Adipose tissue (tissue), 3 donors: ENCODE results near the gene NDUFS4. TPM values are rescaled to one million over a fixed set of nuclear protein-coding genes. Genes with fewer than 3 reads are reported as not detected.
A peak's percentile ranks its signal among the peaks of the same experiment; 100 is the strongest.
"Not testable (repeated sequence)": the region's sequence is repeated elsewhere in the genome, so short reads cannot be mapped to it uniquely, and the experiment has no call there.

Experiments
- H3K27ac ChIP-seq: one replicate; pipeline ENCODE4 v1.5.1; 2013; ENCODE audit warnings: low read depth, low read length
- WGBS, 3 donors: extraction: QIAGEN DNeasy Blood & Tissue Kit; methylation state at CpG; one replicate each; pipeline ENCODE4 v1.1.7; 2013; 5-methylcytosine and 5-hydroxymethylcytosine counted together
- polyA plus RNA-seq, 3 donors: library from polyadenylated mRNA; stranded (reverse); fragments of 200-250 nt; gene quantifications; one replicate each; pipeline ENCODE4 v1.2.3, GENCODE V29; 2013
- donor health status: healthy with polysubstance abuse.
- donor health status: Bipolar disorder and iron deficiency.
- donor health status: healthy.

Gene NDUFS4
- polyA plus RNA-seq = 100 to 1,000 TPM in 2 of 3 donors, 10 to 100 TPM in 1; 49.5 to 114 (median 110) TPM

DNA sequence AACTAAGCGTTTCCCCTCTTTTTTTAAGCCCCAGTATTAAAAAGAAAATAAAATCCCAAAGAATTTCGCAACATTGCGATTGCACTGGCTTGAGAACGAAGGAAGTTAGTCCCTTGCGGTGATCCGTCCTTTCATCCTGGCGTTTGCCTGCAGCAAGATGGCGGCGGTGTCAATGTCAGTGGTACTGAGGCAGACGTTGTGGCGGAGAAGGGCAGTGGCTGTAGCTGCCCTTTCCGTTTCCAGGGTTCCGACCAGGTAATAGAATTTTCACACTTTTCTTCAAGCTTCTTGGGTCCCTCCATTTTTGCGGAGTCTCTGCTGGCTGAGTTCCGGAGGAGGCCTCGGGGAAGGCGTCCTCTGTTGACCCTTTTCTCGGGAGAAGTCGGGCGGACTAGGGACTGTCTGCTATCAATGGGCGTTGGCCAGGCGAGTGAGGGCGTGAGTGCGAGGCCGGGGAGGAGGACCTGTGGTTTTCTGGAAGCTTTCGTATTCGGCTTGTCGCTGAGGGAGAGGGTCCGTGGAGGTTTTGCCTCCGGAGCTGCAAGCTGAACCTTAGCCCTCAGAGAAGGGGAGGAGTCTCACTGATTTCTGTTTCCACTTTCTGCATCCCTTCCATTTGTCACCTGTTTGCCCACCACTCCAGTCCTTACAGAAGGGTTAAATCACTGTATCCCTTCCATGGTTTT lies at the start of gene NDUFS4:
Gene NDUFS4 (plus strand): TSS at position 134 of the 686 bp plus-strand sequence. CDS start 24 bp downstream, at position 158.
- 0 to 1% (median 1%) methylated on average over 30 of the region's 30 CpGs for WGBS, 3 donors
- H3K27ac ChIP-seq = peak within 1 kb of the TSS; percentile 28

DNA sequence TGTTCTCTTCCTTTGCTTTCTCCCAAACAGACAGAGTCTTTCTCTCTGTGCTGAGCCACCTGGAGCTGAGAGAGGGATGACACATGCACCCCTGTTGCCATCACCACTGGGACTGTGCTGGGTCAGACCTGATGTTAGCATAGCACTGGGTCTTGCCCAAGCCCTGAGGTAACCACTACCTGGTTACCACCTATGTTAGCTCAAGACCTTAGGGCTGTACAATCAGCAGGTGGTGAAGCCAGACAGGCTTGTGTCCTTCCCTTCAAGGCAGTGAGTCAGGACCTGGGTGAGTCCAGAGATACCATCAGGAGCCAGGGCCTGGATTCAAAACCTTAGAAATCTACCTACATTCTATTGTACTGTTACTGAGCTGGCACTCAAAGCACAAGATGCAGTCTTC lies 47.9 kb upstream of the NDUFS4 start:
- no peak overlapping the region for H3K27ac ChIP-seq

DNA sequence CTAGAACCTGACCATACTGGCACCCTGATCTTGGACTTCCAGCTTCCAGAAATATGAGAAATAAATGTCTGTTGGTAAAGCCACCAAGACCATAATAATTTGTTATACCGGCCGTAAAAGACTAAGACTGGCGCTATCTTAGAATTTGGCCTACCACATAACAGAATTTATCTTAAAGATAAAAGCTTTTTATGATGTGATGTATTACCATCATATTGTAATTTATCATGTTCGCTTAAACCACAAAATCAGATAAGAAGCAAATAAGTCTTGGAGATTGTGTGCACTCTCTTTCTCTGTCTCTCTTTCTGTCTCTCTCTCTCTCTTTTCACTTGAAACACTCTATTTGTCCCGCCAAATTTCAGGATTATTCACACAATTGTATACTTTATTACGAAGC lies 44.5 kb upstream of the NDUFS4 start:
- no peak overlapping the region for H3K27ac ChIP-seq
- 69 to 81% (median 79%) methylated on average over 6 of the region's 6 CpGs for WGBS, 3 donors

DNA sequence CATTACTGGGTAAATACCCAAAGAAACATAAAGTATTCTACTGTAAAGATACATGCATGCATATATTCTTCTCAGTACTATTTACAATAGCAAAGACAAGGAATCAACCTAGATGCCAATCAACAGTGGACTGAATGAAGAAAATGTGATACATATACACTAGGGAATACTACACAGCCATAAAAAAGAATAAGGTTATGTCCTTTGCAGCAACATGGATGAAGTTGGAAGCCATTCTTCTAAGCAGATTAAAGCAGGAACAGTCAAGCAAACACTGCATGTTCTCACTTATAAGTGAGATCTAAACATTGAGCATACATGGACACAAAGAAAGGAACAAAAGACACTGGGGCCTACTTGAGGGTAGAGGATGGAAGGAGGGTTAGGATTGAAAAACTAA lies 39.6 kb upstream of the NDUFS4 start:
- no peak overlapping the region for H3K27ac ChIP-seq

- no peak overlapping the region for H3K27ac ChIP-seq
- WGBS, 3 donors = 67 to 98% (median 89%) methylated on average over 1 of the region's 1 CpG
Observed at GRCh38 chr5:53537711-53538110, 22.7 kb upstream of the NDUFS4 start.

DNA sequence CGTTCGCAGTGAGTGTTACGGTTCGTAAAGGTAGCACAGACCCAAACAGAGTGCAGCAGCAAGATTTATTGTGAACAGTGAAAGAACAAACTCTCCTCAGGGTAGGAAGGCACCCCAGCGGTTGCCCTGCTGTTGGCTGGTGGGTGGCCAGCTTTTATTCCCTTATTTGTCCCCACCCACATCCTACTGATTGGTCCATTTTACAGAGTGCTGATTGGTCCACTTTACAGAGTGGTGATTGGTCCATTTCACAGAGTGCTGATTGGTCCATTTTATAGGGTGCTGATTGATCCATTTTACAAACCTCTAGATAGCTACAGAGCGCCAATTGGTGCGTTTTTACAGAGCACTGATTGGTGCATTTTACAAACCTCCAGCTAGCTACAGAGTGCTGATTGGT lies 19.7 kb upstream of the NDUFS4 start:
- WGBS, 3 donors = 91 to 98% (median 95%) methylated on average over 7 of the region's 7 CpGs
- H3K27ac ChIP-seq = not testable (repeated sequence)

GRCh38 chr5:53541859-53542258 lies 18.6 kb upstream of the NDUFS4 start:
- 90 to 93% (median 92%) methylated on average over 2 of the region's 2 CpGs for WGBS, 3 donors
- H3K27ac ChIP-seq = no peak overlapping the region

- H3K27ac ChIP-seq = no peak overlapping the region
- 38 to 62% (median 41%) methylated on average over 2 of the region's 2 CpGs for WGBS, 3 donors
Observed at GRCh38 chr5:53542926-53543325, 17.5 kb upstream of the NDUFS4 start.

DNA sequence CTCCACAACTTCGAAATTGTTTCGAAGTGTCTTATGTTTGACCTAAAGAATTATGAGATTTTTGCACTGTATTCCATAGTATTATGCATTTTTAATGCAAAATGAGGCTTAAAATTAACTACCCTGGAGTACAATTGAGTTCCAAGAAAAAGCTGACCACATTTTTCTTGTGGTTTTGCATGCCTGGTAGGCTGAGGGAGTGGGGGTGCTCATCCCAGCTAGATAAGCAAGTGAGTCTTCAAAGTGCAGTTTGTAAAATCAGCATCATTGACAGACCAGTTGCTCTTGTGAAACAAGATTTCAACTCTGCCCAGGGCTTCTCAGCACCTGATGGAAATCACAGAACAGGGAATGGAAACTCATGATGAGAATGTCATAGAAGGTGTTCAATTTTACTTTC lies 17.0 kb upstream of the NDUFS4 start:
- 64 to 66% (median 65%) methylated on average over 2 of the region's 2 CpGs for WGBS, 3 donors

GRCh38 chr5:53545744-53546143 lies 14.7 kb upstream of the NDUFS4 start:
- H3K27ac ChIP-seq = no peak overlapping the region
- WGBS, 3 donors = 42 to 53% (median 47%) methylated on average over 2 of the region's 2 CpGs

More for the DNA sequence above, 17.0 kb upstream of the NDUFS4 start:
- H3K27ac ChIP-seq = no peak overlapping the region

- no peak overlapping the region for H3K27ac ChIP-seq
- WGBS, 3 donors = 86 to 90% (median 88%) methylated on average over 4 of the region's 4 CpGs
Observed at GRCh38 chr5:53547226-53547625, 13.2 kb upstream of the NDUFS4 start.

- not testable (repeated sequence) for H3K27ac ChIP-seq
- 89 to 92% (median 89%) methylated on average over 6 to 7 of the region's 7 CpGs for WGBS, 3 donors
Observed at GRCh38 chr5:53548501-53548900, 11.9 kb upstream of the NDUFS4 start.

DNA sequence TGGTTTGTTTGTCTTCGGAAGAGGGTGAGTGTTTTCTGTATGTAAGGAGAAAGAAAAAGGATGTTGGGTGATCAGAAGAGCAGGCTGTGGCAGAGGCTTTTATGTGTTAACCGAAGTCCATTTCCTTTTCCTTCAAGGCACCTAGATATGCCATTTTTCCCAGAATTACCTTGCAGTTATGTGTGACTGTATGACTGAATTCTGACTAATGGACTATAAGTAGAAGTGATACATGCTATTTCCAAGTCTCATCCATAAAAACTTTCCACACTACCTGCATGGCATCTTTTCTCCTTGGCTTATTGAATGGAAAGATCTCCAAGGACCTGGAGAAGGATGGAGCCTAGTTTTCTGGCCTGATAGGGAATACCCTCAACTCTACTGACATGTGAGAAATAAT lies 10.6 kb upstream of the NDUFS4 start:
- WGBS, 3 donors = 86 to 93% (median 90%) methylated on average over 2 of the region's 2 CpGs

GRCh38 chr5:53552561-53552960 lies 7.9 kb upstream of the NDUFS4 start:
- 46 to 69% (median 53%) methylated on average over 3 of the region's 3 CpGs for WGBS, 3 donors

More for the DNA sequence above, 10.6 kb upstream of the NDUFS4 start:
- no peak overlapping the region for H3K27ac ChIP-seq

DNA sequence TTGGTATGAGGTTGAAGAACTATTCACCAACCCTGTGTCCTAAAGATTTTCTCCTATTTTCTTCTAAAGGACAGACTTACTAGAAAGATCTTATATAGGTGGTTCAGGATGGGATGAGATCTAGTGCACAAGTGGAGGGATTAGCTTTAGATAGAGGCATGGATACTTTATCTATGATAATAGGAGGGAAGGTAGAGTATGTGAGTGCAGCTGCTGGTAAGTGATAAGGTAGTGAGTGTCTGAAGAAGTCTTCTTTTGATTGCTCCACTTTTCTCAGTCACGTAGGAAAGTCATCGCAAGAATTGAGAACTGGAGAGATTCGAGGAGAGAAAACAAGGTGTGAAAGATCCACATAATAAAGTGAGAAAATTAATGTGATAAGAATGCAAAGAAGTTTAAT lies 6.0 kb upstream of the NDUFS4 start:
- no peak overlapping the region for H3K27ac ChIP-seq
- 83 to 93% (median 90%) methylated on average over 3 of the region's 3 CpGs for WGBS, 3 donors

More at GRCh38 chr5:53552561-53552960, 7.9 kb upstream of the NDUFS4 start:
- H3K27ac ChIP-seq = no peak overlapping the region

- no peak overlapping the region for H3K27ac ChIP-seq
Observed at GRCh38 chr5:53555160-53555559, 5.3 kb upstream of the NDUFS4 start.

DNA sequence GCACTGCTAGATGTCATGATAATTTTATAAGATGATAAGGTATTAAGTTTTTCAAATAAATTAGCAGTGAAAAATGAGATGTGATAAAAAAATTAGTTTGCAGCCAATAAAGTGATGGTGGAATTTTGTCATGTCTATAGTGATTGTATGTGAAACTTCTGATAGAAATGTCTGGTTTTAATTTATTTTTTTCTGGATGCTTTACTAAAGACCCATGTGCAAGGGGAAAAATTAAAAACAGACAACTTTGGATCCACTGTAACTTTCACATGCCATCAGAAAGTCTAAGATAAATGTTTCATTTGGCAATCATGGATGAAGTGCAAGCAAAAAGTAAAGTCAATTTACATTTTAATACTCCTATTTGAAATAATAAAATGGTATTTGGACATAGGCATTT lies 4.4 kb upstream of the NDUFS4 start:
- no peak overlapping the region for H3K27ac ChIP-seq

- 61 to 93% (median 91%) methylated on average over 2 of the region's 2 CpGs for WGBS, 3 donors
- no peak overlapping the region for H3K27ac ChIP-seq
Observed at GRCh38 chr5:53557386-53557785, 3.1 kb upstream of the NDUFS4 start.

DNA sequence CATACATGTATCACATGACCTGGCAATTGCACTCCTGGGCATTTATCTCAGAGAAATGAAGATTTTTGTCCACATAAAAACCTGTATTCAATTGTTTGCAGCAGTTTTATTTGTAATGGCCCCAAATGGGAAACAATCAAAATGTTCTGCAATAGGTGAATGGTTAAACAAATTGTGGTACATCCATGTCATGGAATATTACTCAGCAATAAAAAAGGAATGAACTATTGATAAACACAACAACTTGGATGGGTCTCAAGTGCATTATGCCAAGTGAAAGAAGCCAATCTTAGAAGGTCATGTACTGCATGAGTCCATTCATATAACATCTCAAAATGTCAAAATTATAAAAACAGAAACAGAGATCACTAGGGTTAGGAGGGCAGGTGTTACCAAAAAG lies 1.5 kb upstream of the NDUFS4 start:
- no peak overlapping the region for H3K27ac ChIP-seq

- WGBS, 3 donors = 18 to 29% (median 26%) methylated on average over 5 of the region's 5 CpGs
- H3K27ac ChIP-seq = no peak overlapping the region
Observed at GRCh38 chr5:53560028-53560427, 411 bp upstream of the NDUFS4 start.

GRCh38 chr5:53568401-53568800 lies 8.0 kb downstream of the NDUFS4 start:
- no peak overlapping the region for H3K27ac ChIP-seq
